ENCODE measurements around the gene IL24. TPM values are rescaled to one million over a fixed set of nuclear protein-coding genes. Genes with fewer than 3 reads are reported as not detected.

The IL24 gene
- polyA plus RNA-seq, 1 of the 3 experiments (the other 2 are of a cell fraction) = 0.03 TPM

- Histone ChIP-seq H3K9me3 (no peaks in the 10 kb centered on the region), H3K9me2 (no peaks in the 10 kb centered on the region), H3K36me3 (replicated peaks in 1 of 2; ENCODE audit: control insufficient read depth in 1 of 2, insufficient read depth in 2 of 2, low read length in 1 of 2) (no peaks in the 10 kb centered on the region), H3K4me3 (ENCODE audit: low read depth in 2 of 2, low read length in 1 of 2) (no peak overlapping the region), H3F3A (replicated peaks; ENCODE audit: insufficient read depth) (no peaks in the 10 kb centered on the region), H3K27ac (ENCODE audit: low read depth in 2 of 2, low read length in 1 of 2) (no peak overlapping the region), H3K27me3 (ENCODE audit: insufficient read depth) (peaks cover 37% of the 10 kb centered on the region), H3K79me2 (ENCODE audit: insufficient read depth) (no peaks in the 10 kb centered on the region), H3K4me2 (no peak overlapping the region), H3K9ac (no peak overlapping the region), H2AFZ (ENCODE audit: low read depth) (no peak overlapping the region), H4K20me1 (ENCODE audit: insufficient read depth) (no peaks in the 10 kb centered on the region), H3K4me1 (ENCODE audit: control insufficient read depth in 1 of 2, insufficient read depth in 2 of 2, low read depth in 1 of 2, low read length in 1 of 2) (no peaks in the 10 kb centered on the region)
- DNase-seq = no peak
- TF ChIP-seq MEF2A (IDR thresholded peaks at IDR 0.05; ENCODE audit: borderline replicate concordance, low read depth) (no peak), SIN3A (IDR thresholded peaks at IDR 0.05; ENCODE audit: borderline replicate concordance, low read depth, low read length) (no peak), ELF1 (IDR thresholded peaks at IDR 0.05) (no peak), NFIC (IDR thresholded peaks at IDR 0.05; ENCODE audit: borderline replicate concordance) (no peak), REST (IDR thresholded peaks at IDR 0.05; ENCODE audit: low read depth, low read length) (no peak)
- POLR2A ChIA-PET = no interaction called here
- CTCF ChIA-PET = interaction anchor here (0.7 to 9.4 kb wide), 8 partner anchors 21 to 287 kb away, joined by 3 to 380 read pairs (median 3); partner anchors contain the start of gene IL20
- WGBS (ENCODE audit: low lambda C conversion rate) = 55% methylated on average over 3 of the region's 3 CpGs
Measured at GRCh38 chr1:206918076-206918475, 20.8 kb downstream of the IL24 start.

- Histone ChIP-seq H3K27me3 (ENCODE audit: insufficient read depth) (peaks cover 5% of the 10 kb centered on the region; the same call in 1 of the 2 replicates), H3K4me1 (ENCODE audit: control insufficient read depth in 1 of 2, insufficient read depth in 2 of 2, low read depth in 1 of 2, low read length in 1 of 2) (no peaks in the 10 kb centered on the region), H4K20me1 (ENCODE audit: insufficient read depth) (no peaks in the 10 kb centered on the region), H3K36me3 (replicated peaks in 1 of 2; ENCODE audit: control insufficient read depth in 1 of 2, insufficient read depth in 2 of 2, low read length in 1 of 2) (no peaks in the 10 kb centered on the region), H3K9me3 (no peaks in the 10 kb centered on the region), H3K27ac (ENCODE audit: low read depth in 2 of 2, low read length in 1 of 2) (no peak within 1 kb of the TSS), H2AFZ (ENCODE audit: low read depth) (no peak within 1 kb of the TSS), H3K79me2 (ENCODE audit: insufficient read depth) (no peaks in the 10 kb centered on the region), H3K9ac (no peak within 1 kb of the TSS), H3K4me2 (no peak within 1 kb of the TSS), H3K4me3 (ENCODE audit: low read depth in 2 of 2, low read length in 1 of 2) (no peak within 1 kb of the TSS), H3F3A (replicated peaks; ENCODE audit: insufficient read depth) (no peaks in the 10 kb centered on the region), H3K9me2 (no peaks in the 10 kb centered on the region)
- POLR2A ChIA-PET = no interaction called here
- TF ChIP-seq RFX5 (IDR thresholded peaks at IDR 0.05; ENCODE audit: low read length) (no peak), MXI1 (IDR thresholded peaks at IDR 0.05; ENCODE audit: low read depth, low read length) (no peak), TEAD4 (IDR thresholded peaks at IDR 0.05; ENCODE audit: borderline replicate concordance, insufficient read depth) (no peak), RAD21 (IDR thresholded peaks at IDR 0.05; ENCODE audit: low read length) (no peak), PBX3 (IDR thresholded peaks at IDR 0.05) (no peak), GABPA (IDR thresholded peaks at IDR 0.05; ENCODE audit: low read depth) (no peak), RXRA (IDR thresholded peaks at IDR 0.05; ENCODE audit: borderline replicate concordance, low read depth) (no peak), MAX (IDR thresholded peaks at IDR 0.05; ENCODE audit: low read depth) (no peak), JUND (IDR thresholded peaks at IDR 0.05) (no peak), FOSL2 (IDR thresholded peaks at IDR 0.05; ENCODE audit: borderline replicate concordance, low read depth) (no peak), TCF12 (IDR thresholded peaks at IDR 0.05) (no peak), CTCF (IDR thresholded peaks at IDR 0.05) (no peak)
- WGBS (ENCODE audit: low lambda C conversion rate) = 34% methylated on average over 7 of the region's 7 CpGs
- no peak for DNase-seq
- CTCF ChIA-PET = interaction anchor here (0.9 to 3.4 kb wide), 6 partner anchors 9 to 197 kb away, joined by 3 to 27 read pairs (median 5); no protein-coding TSS in a partner anchor
Measured at GRCh38 chr1:206921772-206922265, 24.6 kb downstream of the IL24 start, which contains the start of gene FCMR. Gene FCMR, minus strand, starts transcription at chr1:206921941. Its CDS starts 87 bp downstream, at chr1:206921854.

All from SK-N-SH (cell line).